Stomach (tissue), 9 donors: ENCODE data around the gene TBC1D14. TPM values are rescaled to one million over a fixed set of nuclear protein-coding genes. Genes with fewer than 3 reads are reported as not detected.

Experiments used
- DNase-seq, 2 donors: peaks; one replicate each; pipeline versions ENCODE4 v3.0.0 to v3.0.0-alpha.2; 2013 to 2019
- H3K27ac ChIP-seq, 5 donors: fragments of 200-600 bp in 4 of 5; sonication (generic) in 4 of 5; one replicate each; pipeline ENCODE4 v1.5.1; 2013 to 2019; ENCODE audit warnings: mild to moderate bottlenecking in 1 of 5, moderate library complexity in 1 of 5
- H3K27me3 ChIP-seq, 3 donors: fragments of 200-600 bp; sonication (generic); one replicate each; pipeline ENCODE4 v1.5.1; 2017 to 2019; ENCODE audit warnings: mixed run types in 1 of 3
- H3K36me3 ChIP-seq, 4 donors: fragments of 200-600 bp; sonication (generic); 1 replicate in 3 of 4; 2 replicates in 1 of 4; pipeline ENCODE4 v1.5.1; 2016 to 2019
- H3K4me1 ChIP-seq, 4 donors: fragments of 200-600 bp; sonication (generic); one replicate each; pipeline ENCODE4 v1.5.1; 2016 to 2019
- H3K4me3 ChIP-seq, 4 donors: fragments of 200-600 bp; sonication (generic) in 3 of 4; one replicate each; pipeline ENCODE4 v1.5.1; 2016 to 2019; ENCODE audit warnings: mild to moderate bottlenecking in 1 of 4
- H3K9me3 ChIP-seq, 4 donors: fragments of 200-600 bp; sonication (generic); one replicate each; pipeline ENCODE4 v1.5.1; 2016 to 2019
- EP300 ChIP-seq: sonication (generic); formaldehyde crosslinking; IDR thresholded peaks from one replicate; pipeline ENCODE4 v1.6.1; 2017; ENCODE audit warnings: antibody characterized with exemption
- POLR2A ChIP-seq, 4 donors: fragments of 450-650 bp; IDR thresholded peaks; one replicate each; pipeline ENCODE4 v1.6.1; 2016; ENCODE audit warnings: antibody characterized with exemption in 4 of 4, control low read depth in 2 of 4, mild to moderate bottlenecking in 1 of 4, moderate library complexity in 1 of 4
- POLR2AphosphoS5 ChIP-seq, 3 donors: sonication (generic); formaldehyde crosslinking; IDR thresholded peaks; one replicate each; pipeline ENCODE4 v1.6.1; 2016; ENCODE audit warnings: antibody characterized with exemption in 3 of 3
- WGBS, 5 donors: extraction: QIAGEN DNeasy Blood & Tissue Kit in 3 of 5; methylation state at CpG; one replicate each; pipeline versions ENCODE4 v1.1.5 to v1.1.7; 2013 to 2018; 5-methylcytosine and 5-hydroxymethylcytosine counted together
- intact Hi-C: fragments of 100-400 bp; cut with DNase I; formaldehyde crosslinking; loops from one replicate; pipeline ENCODE4 v1.15.1; 2023; ENCODE audit warnings: low total_unique reads
- polyA plus RNA-seq, 3 donors: library from polyadenylated mRNA; stranded (reverse); fragments of 200-250 nt; gene quantifications; one replicate each; pipeline ENCODE4 v1.2.3, GENCODE V29; 2013
- total RNA-seq, 5 donors: library from RNA; depleted of rRNA; stranded (reverse); fragments of >200 nt; gene quantifications; one replicate each; pipeline versions ENCODE4 v1.1.0 to v1.2.3, GENCODE V29; 2014 to 2016
- TF ChIP-seq, protein P1 (sequence below), 7 experiments: fragments of 450-650 bp in 4 of 7; fragments of 200-600 bp in 3 of 7; sonication (generic) in 3 of 7; IDR thresholded peaks; one replicate each; pipeline ENCODE4 v1.5.1; 2016 to 2019; ENCODE audit warnings: antibody characterized with exemption in 7 of 7, control low read depth in 2 of 7, mild to moderate bottlenecking in 1 of 7
- donor health status: healthy with polysubstance abuse.
- donor health status: Bipolar disorder and iron deficiency.
- donor health status: healthy.

TBC1D14 gene
- total and polyA plus RNA-seq, 8 donors = 19.5 to 72.4 (median 40.4) TPM

GRCh38 chr4:6884341-6884870 lies 25.2 kb upstream of the TBC1D14 start:
- DNase-seq = no peak
- TF ChIP-seq POLR2A (IDR thresholded peaks at IDR 0.05) = no peak
- TF ChIP-seq, protein P1, sequence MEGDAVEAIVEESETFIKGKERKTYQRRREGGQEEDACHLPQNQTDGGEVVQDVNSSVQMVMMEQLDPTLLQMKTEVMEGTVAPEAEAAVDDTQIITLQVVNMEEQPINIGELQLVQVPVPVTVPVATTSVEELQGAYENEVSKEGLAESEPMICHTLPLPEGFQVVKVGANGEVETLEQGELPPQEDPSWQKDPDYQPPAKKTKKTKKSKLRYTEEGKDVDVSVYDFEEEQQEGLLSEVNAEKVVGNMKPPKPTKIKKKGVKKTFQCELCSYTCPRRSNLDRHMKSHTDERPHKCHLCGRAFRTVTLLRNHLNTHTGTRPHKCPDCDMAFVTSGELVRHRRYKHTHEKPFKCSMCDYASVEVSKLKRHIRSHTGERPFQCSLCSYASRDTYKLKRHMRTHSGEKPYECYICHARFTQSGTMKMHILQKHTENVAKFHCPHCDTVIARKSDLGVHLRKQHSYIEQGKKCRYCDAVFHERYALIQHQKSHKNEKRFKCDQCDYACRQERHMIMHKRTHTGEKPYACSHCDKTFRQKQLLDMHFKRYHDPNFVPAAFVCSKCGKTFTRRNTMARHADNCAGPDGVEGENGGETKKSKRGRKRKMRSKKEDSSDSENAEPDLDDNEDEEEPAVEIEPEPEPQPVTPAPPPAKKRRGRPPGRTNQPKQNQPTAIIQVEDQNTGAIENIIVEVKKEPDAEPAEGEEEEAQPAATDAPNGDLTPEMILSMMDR (IDR thresholded peaks at IDR 0.05) = no peak
- no peak for TF ChIP-seq POLR2AphosphoS5 (IDR thresholded peaks at IDR 0.05)
- TF ChIP-seq EP300 = no peak
- intact Hi-C loops = no loop called here
- H3K27ac ChIP-seq = no peak overlapping the region
- H3K9me3 ChIP-seq = no peaks in the 10 kb centered on the region
- H3K4me3 ChIP-seq = no peak overlapping the region
- H3K4me1 ChIP-seq = peaks cover 0 to 30% (median 12%) of the 10 kb centered on the region in 4 donors
- 69 to 91% (median 82%) methylated on average over 2 to 3 of the region's 3 CpGs for WGBS, 5 donors
- peaks cover 21 to 48% (median 43%) of the 10 kb centered on the region in 4 donors for H3K36me3 ChIP-seq
- H3K27me3 ChIP-seq = no peaks in the 10 kb centered on the region

DNA sequence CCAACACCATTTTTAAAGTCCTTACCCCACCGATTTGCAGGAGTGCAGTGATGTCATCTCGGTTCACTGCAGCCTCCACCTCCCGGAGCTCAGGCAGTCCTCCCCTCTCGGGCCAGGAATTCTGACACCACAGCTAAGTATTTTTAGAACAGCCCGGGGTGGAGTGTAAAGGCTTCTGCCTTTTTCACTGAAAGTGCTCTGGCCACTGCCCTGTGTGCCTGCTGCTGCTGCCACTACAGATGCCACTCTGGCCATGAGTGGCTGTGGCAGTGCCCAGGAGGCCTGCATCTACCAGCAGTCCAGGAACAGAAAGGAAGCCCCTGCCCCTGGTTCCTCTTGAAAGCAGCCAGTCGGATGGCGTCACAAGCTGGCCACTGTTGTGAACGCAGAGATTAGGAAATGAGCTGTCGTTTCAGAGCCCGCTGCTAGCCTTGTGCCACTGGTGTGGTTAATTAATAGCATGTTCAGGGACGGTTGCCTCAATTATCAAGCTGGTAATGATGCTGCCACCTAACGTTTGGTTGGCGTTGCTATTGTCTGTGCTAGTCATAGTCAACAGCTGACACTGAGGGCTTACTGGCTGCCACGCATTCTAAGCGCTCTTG lies 23.6 kb upstream of the TBC1D14 start:
- DNase-seq = peak; percentile 49 to 71
- Histone ChIP-seq H3K27ac (peak overlapping the region in 3 of 5 donors; percentile 4 to 69 (median 62)), H3K27me3 (no peaks in the 10 kb centered on the region), H3K4me1 (peaks cover 0 to 30% (median 12%) of the 10 kb centered on the region in 4 donors), H3K36me3 (peaks cover 11 to 34% (median 30%) of the 10 kb centered on the region in 4 donors), H3K9me3 (peaks cover 0 to 12% (median 0%) of the 10 kb centered on the region in 4 donors), H3K4me3 (no peak overlapping the region)
- intact Hi-C loops = no loop called here
- TF ChIP-seq, protein P1 (IDR thresholded peaks at IDR 0.05) = no peak
- TF ChIP-seq POLR2A (IDR thresholded peaks at IDR 0.05) (no peak), POLR2AphosphoS5 (IDR thresholded peaks at IDR 0.05) (peak in 2 of 3 donors; percentile 17 to 18)
- WGBS, 5 donors = 37 to 50% (median 41%) methylated on average over 12 to 15 of the region's 15 CpGs

DNA sequence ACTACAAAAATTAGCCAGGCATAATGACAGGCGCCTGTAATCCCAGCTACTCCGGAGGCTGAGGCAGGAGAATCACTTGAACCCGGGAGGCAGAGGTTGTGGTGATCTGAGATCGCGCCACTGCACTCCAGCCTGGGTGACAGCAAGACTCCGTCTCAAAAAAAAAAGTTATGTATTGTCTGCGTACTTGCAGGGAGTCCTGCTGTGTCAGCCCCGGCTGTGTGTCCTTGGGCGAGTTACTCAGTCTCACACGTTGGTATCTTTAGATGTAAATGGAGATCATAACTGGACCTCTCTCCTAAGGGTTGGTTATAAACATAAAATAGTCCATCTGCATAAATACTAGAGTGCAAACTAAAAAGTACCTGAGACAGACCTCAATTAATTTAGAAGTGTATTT lies 22.7 kb upstream of the TBC1D14 start:
- H3K36me3 ChIP-seq = peaks cover 2 to 26% (median 22%) of the 10 kb centered on the region in 4 donors
- TF ChIP-seq, protein P1 (IDR thresholded peaks at IDR 0.05) = no peak
- no peak for TF ChIP-seq EP300
- no peak for TF ChIP-seq POLR2A (IDR thresholded peaks at IDR 0.05)
- no peak for TF ChIP-seq POLR2AphosphoS5 (IDR thresholded peaks at IDR 0.05)
- peak overlapping the region in 2 of 5 donors; percentile 62 to 69 for H3K27ac ChIP-seq
- intact Hi-C loops = no loop called here
- H3K4me1 ChIP-seq = peaks cover under 1 to 37% (median 18%) of the 10 kb centered on the region in 4 donors
- WGBS, 5 donors = 77 to 86% (median 83%) methylated on average over 10 of the region's 10 CpGs
- DNase-seq = no peak
- H3K4me3 ChIP-seq = no peak overlapping the region
- H3K27me3 ChIP-seq = no peaks in the 10 kb centered on the region
- H3K9me3 ChIP-seq = peaks cover 0 to 12% (median 0%) of the 10 kb centered on the region in 4 donors

GRCh38 chr4:6887591-6888371 lies 21.8 kb upstream of the TBC1D14 start:
- Histone ChIP-seq H3K4me3 (no peak overlapping the region), H3K36me3 (peaks cover 0 to 17% (median 13%) of the 10 kb centered on the region in 4 donors), H3K9me3 (peaks cover 0 to 12% (median 0%) of the 10 kb centered on the region in 4 donors), H3K27me3 (no peaks in the 10 kb centered on the region), H3K27ac (peak overlapping the region in 3 of 5 donors; percentile 10 to 49 (median 41)), H3K4me1 (peaks cover 9 to 46% (median 27%) of the 10 kb centered on the region in 4 donors)
- peak in 1 of 2 donors; percentile 38 for DNase-seq
- TF ChIP-seq POLR2A (IDR thresholded peaks at IDR 0.05) (no peak), EP300 (no peak), POLR2AphosphoS5 (IDR thresholded peaks at IDR 0.05) (no peak)
- TF ChIP-seq, protein P1 (IDR thresholded peaks at IDR 0.05) = no peak
- intact Hi-C loops = no loop called here
- WGBS, 5 donors = 65 to 81% (median 74%) methylated on average over 15 to 21 of the region's 21 CpGs
